GM18868 (cell line): ENCODE data around the gene ANLN.
"Not testable (repeated sequence)": the region's sequence is repeated elsewhere in the genome, so short reads cannot be mapped to it uniquely, and the experiment has no call there.

Source experiments
- ATAC-seq: cut with Tn5 transposase; IDR thresholded peaks from one replicate; pipeline ENCODE4 v1.9.1; 2021; ENCODE audit warnings: mild to moderate bottlenecking, moderate library complexity; ENCODE audit not compliant: unreplicated experiment

The ANLN gene

DNA sequence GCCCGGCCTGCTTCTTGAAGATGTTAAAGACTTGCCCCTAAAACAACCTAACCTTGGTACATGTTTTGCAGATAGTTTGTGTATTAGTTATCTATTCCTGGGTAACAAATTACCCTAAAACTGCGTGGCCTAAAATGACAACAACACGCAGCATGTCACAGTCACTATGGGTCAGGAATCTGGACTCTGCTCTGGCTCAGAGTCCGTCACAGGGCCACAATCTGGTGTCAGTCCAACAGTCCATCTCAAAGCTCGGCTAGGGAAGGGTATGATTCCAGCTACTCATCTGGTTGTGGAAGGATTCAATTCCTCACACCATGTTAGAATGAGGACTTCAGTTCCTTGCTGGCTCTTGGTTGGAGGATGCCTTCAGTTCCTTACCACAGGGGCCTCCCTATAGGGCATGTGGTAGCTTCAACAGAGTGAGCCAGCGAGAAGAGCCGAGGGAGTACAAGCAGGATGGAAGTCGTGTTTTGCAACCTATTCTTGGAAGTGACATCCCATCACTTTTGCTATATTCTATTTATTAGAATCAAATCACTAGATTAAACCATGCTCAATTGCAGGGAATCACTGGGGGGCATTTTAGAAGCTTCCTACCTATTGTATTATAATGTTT is 71.3 kb downstream of the ANLN start:
- no peak for ATAC-seq

DNA sequence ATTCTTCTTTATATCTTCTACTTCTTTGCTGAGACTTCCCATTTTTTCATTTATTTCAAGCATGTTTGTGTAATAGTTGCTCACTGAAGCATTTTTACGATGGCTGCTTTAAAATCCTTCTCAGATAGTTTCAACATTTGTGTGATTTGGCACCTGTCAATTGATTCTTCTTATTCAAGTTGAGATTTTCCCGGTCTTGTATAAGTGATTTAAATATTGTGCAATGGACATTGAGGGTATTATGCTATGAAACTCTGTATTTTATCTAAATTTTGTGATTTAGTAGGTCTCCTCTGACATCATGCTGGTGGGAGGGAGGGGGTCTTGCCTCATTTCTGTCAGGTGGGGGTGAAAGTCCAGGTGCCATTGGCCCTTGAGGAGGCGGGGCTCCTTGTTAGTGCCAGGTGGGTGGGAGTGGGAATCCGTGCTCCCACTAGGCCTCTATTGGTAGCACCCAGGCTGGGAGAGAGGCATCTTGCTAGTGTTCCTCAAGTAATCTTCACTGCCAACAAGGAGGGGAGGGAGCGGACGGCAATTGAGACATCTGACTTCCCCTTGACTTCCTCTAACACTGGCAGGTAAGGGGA is 73.0 kb downstream of the ANLN start:
- ATAC-seq, result no peak

GRCh38 chr7:36464271-36464670 is 74.6 kb downstream of the ANLN start:
- no peak for ATAC-seq

GRCh38 chr7:36466001-36466400 is 76.3 kb downstream of the ANLN start:
- not testable (repeated sequence) for ATAC-seq

GRCh38 chr7:36468370-36469101 is 78.9 kb downstream of the ANLN start:
- no peak for ATAC-seq

DNA sequence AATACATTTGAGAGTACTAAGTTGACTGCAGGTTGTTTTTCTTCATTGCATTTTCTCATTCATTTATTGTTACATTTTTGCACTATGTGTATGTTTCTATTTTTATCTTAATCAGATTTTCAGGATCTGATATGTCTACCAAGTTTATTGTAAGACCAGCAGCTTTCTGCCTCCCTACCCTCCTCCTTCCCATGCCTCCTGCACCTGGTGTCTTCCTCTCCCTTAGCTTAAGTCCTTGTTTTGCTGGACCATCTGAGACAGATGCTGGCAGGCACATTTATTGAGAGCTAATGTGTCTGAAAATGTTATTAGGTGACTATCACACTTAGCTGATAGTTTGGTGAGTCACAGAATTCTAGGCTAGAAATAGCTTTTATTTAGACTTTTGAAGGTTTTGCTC is 79.6 kb downstream of the ANLN start:
- ATAC-seq, result no peak

- ATAC-seq, result no peak
Observed at GRCh38 chr7:36472141-36472729, 82.6 kb downstream of the ANLN start.

GRCh38 chr7:36473454-36474282 is 84.0 kb downstream of the ANLN start:
- no peak for ATAC-seq

DNA sequence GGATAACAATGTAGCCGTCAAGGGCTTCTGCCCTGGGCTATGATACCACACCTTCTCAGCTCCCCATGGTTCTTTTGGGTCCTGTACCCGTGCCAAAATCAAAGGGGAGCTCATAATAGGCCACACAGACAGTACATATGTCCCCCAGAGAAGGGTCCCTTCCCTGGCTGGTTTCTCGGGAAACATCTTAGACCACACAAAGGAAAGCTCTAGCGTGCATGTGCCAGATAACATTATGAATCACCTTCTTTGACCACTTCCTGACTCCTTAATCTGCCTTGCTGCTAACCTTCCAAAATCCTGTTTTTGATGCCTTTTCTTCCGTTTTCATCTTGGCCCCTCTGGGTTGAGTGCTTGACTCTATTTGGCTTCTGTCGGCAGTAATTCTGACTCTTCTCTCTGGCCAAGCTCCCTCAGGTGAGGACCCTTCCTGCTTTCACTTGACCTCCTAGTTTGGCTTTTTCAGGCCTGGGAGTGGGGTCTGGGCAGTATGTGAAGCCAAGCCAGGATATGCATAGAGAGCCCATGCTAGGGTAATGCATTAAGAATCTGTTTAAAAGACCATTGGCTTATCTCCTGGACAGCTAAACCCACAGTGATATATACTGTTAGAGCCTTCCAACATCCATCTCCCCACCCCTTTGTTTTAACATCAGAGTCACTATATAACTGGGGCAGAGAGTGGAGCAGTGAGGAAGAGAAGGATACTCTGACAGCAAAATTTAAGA is 84.8 kb downstream of the ANLN start:
- ATAC-seq, result no peak

DNA sequence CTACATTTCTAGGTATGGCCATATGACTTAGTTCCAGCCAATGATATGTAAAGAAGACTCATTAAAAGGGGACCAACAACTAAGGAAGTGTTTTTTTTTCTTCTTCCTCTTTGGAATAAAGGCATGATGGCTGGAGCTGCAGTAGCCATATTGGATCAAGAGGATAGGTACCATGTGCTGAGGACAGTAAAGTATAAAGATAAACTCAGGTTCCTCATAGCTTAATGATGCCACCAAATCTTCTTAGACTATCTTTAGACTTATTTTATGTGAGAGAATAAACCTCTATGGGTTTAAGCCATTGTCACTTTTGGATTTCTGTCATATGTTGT is 85.3 kb downstream of the ANLN start:
- no peak for ATAC-seq

DNA sequence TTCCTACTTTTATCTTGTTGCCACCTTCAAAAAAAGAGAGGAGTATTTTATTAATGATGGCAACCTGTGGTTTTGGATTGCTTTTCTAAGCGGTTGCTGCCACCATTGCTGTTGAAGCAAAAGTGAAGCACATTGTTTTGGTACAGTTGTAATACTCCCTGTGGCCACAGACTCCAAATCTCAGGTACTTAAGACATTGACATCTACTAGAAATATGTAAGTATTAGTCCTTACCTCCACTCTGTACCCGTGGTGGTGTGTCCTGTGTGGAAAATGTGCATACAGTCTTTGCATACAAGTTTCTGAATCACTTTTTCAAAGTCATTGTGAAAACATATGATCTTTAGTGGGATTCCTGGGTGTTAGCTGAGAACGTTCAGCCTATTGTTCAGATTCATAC is 85.7 kb downstream of the ANLN start:
- ATAC-seq, result no peak

DNA sequence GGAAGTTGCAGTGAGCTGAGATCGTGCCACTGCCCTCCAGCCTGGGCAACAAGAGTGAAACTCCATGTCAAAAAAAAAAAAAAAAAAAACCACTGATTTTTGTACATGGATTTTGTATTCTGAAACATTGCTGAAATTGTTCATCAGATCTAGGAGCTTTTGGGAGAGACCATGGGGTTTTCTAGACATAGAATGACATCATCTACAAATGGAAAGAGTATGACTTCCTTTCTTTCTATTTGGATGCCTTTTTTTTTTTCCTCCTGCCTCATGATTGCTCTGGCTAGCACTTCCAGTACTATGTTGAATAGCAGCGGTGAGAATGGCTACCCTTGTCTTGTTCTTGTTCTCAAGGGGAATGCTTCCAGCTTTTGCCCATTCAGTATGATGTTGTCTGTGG is 89.1 kb downstream of the ANLN start:
- no peak for ATAC-seq

- ATAC-seq, result not testable (repeated sequence)
Observed at GRCh38 chr7:36483853-36484252, 94.2 kb downstream of the ANLN start.

DNA sequence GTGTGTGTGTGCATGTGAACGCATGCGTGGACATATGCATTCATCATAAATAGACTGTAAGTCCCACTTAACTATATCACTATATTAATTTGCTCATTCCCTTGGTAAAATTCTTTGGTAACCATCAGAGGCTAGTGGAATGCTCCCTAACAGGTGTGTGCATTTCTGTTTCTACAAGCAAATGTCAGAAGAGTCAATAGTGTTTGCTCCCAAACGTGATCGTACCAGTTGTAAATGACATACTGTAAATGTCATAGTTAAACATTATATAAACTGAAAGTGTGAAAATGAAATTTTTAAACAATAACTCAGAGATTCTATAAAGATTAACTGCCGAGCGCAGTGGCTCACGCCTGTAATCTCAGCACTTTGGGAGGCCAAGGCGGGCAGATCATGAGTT is 94.6 kb downstream of the ANLN start:
- ATAC-seq, result no peak

DNA sequence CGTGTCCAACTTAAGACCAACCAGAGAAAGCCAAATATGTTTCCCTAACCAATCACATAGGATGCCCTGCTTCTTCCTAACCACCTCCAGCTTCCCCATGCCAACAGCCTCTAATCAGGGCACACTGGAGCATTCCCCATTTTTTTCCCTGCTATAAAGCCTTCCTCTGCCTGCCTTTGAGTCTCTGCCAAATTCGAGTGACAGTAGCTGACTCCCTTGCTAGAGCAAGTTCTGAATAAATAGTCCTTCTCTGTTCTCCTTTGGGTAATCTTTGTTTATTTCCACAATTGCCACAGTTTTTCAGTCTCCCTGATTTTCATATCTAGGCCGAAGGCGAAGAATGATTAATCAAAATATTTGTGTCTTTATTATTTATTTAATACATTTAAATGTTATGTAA is 96.7 kb downstream of the ANLN start:
- no peak for ATAC-seq

GRCh38 chr7:36487756-36488336 is 98.2 kb downstream of the ANLN start:
- no peak for ATAC-seq

DNA sequence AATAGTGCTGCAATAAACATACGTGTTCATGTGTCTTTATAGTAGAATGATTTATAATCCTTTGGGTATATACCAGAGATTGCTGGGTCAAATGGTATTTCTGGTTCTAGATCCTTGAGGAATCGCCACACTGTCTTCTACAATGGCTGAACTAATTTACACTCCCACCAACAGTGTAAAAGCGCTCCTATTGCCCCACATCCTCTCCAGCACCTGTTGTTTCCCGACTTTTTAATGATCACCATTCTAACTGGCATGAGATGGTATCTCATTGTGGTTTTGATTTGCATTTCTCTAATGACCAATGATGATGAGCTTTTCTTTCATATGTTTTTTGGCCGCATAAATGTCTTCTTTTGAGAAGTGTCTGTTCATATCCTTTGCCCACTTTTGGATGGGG is 99.0 kb downstream of the ANLN start:
- ATAC-seq, result not testable (repeated sequence)

DNA sequence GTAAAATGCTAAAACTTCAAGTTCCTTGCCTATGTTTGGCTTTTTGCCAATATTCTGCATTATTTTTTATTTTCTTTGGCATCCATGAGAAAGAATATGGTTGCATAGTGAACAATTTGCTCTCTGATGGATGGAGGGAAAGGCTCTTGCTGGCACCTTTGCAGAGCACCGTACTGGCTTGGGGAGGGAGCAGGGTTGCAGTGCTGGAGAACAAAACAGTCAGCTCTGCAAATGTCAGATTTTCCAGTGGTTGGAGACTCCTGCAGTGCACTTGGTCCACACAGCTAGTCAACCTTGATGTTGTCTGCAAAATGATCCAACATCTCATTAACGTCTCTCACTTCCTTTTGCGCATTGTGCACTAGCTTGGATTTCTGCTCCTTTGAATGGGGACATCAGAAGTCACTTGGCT is 100.8 kb downstream of the ANLN start:
- no peak for ATAC-seq

DNA sequence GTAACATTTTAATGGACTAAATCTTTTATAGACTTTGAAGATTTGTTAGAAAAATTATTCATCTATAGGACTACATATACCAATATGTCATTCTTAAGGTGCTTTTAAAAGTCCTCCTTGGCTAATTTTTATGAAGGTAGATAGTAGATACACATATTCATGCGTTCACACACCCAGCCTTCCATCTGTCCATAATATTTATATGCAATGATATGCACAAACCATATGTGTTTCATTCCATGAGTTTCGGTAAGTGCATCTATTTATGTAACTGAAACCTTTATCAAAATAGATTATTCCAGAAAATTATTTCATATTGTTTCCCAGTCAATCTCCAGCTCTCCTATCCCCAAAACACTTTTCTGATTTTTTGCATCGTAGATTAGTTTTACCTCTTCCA is 101.7 kb downstream of the ANLN start:
- no peak for ATAC-seq

- ATAC-seq, result no peak
Observed at GRCh38 chr7:36496576-36496975, 106.9 kb downstream of the ANLN start.
